Right ventricle myocardium superior (tissue), 1 donor: ENCODE results near the gene ELP4. TPM values are rescaled to one million over a fixed set of nuclear protein-coding genes. Genes with fewer than 3 reads are reported as not detected.
"Not testable (repeated sequence)": the region's sequence is repeated elsewhere in the genome, so short reads cannot be mapped to it uniquely, and the experiment has no call there.

Experiments used
- ATAC-seq: fragments of 200-7000 bp; cut with Tn5 transposase; one replicate; pipeline ENCODE4 v1.9.1; 2020; ENCODE audit warnings: mild to moderate bottlenecking; ENCODE audit not compliant: poor library complexity
- DNase-seq: peaks from one replicate; pipeline ENCODE4 v3.0.0-alpha.2; 2020
- intact Hi-C: fragments of 100-400 bp; cut with DNase I; formaldehyde crosslinking; loops from one replicate; pipeline ENCODE4 v1.11.2; 2022
- total RNA-seq: library from RNA; stranded (reverse); fragmentation: NEBNext Ultra II Directional; extraction: Animal tissue kit (Norgen Biotek cat#: 25700); gene quantifications from one replicate; pipeline ENCODE4 v1.2.1, GENCODE V29; 2021
- donor health status: DM: no; HTN: yes; CAD: no; lungs with severe emphysema.

The ELP4 gene
- total RNA-seq, 1 donor from 2014 or later = 14.7 TPM

DNA sequence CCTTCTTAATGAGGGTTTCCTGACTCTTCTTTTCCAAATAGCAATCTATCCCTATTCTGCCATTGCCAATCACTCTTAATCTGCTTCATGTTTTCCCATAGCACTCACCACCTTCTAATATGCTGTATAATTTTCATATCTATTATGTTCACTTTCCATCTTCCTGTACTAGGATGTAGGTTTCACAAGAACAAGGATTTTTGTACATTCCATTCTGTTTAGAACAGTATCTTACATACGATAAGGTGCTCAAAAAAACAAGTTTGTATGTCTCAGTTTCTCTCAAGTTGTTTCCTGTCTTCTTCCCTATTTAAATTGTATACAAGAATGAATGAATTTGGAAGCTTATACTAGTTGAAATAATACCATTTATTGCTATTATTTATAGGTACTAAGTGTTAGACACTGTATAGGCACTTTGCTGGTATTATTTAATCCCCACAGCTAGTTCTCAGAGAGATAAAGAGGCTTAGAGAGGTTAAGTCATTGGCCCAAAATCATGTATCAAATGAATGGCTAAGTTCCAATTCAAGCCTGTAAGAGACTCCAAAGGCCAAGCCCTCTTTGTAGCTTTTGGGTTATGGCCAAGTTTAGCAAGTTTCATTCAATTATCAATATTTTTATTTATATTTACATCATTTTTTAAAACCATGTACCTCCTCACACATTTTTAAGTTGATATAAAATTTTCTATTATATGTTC lies 166.9 kb downstream of the ELP4 start:
- no peak for ATAC-seq

DNA sequence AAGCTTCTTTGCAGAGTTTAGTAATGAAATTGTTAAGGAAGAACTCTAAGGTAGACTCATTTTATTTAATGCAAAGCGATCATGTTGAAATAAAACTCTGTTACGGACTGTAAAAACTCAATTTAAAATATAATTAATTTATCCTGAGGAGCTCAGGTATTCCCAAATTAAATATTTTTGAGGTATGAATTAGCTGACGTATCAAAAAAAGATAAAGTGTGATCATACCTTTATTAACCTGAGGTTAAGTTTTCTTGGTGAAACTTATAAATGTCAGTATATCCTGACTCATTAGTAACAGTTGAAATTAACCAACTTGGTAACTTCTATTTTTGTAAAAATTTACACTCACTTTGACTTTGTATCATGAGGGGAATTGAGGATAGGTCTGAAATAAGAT lies 171.2 kb downstream of the ELP4 start:
- DNase-seq (no peak), ATAC-seq (no peak)
- intact Hi-C loops = no loop called here

More for the DNA sequence above, 166.9 kb downstream of the ELP4 start:
- intact Hi-C loops = no loop called here
- no peak for DNase-seq

DNA sequence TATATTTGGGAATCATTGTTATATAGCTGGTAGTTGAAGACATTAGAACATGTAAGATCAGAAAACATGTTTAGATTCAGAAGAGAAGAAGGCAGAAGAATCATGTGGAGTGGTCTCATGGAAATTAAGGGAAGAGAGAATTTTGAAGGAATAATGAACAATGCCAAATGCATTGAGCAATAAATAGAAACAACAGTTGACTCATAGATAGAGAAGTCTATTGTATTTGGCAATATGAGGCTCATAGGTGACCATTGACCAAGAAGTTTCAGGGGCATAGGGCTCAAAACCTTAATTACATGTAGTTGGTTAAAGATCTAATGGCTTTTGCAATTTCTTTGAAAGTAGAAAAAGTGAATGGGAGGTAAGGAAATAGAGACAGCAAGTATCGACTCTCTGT lies 177.7 kb downstream of the ELP4 start:
- ATAC-seq = no peak
- DNase-seq = no peak
- intact Hi-C loops = no loop called here

DNA sequence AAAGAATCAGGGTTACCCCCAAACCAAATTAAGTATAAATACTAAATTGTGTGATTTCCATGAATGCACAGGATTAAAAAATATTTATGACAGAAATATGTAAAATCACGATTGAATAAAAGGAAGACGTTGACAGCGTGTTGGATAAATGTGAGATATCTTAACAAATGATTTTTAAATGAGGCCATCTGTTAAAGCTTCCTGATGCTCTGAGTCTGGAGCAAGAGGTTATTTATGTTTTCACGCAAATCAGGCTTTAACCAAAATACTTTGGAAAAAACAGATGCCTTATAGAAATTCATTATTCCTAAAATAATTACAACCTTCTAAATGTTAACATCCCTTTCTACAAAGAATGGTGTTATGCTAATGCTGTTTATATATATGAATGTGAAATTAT lies 178.3 kb downstream of the ELP4 start:
- DNase-seq (no peak), ATAC-seq (no peak)
- intact Hi-C loops = no loop called here

DNA sequence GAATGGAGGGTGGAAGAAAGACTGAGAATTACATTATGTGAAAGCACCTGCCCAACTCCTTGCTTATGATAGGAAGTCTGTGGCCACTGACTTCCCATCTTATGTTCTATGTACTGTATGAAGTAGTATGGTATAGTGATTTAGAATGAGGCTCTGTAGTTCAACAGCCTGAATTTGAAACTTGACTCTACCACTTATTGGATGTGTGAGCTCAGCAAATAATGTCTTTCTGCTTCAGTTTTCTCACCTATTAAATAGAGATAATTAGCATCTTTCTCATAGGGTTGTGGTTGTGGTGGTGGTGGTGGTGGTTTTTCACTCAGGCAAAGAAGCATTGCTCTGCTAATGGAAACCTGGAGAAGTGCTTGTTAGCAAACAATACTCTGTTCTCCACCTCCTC lies 180.0 kb downstream of the ELP4 start:
- no peak for DNase-seq
- ATAC-seq = no peak
- intact Hi-C loops = no loop called here

DNA sequence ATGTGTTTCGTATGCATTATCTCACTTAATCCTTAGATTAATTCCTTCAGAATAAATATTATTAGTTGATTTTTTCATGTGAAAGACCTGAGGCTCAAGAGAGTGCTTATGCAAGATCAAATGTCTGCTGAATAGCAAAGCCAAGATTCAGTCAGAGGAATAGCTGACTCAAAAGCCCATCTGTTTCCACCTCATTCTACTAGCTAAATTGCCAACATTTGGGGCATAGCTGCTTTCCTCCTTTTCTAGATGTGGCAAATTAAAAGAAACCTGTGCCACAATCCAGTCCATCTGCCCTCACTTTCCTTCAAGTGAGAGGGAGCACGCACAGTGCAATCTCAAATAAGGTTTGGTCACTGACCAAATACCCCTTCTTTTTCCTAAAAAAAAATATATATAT lies 180.5 kb downstream of the ELP4 start:
- no peak for ATAC-seq
- no peak for DNase-seq
- intact Hi-C loops = no loop called here

DNA sequence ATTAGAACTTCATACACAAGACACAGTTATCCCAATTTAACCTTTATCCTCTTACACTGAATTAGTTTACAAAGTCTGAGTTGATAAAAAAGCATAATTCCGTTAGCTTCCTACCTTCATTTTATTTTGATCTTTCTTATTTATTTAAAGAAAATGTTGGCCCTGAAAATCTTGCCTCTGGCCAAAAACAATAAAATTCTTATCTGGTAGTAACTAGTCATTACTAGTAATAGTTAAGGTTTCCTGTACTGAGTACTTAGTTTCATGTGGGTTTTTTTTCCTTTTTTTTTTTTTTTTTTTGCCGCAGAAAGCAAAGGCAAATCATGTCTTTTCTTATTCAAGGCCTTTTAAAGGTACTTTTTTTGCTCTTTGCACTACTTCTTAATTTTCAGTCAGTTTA lies 180.9 kb downstream of the ELP4 start:
- intact Hi-C loops = no loop called here
- DNase-seq (no peak), ATAC-seq (no peak)

DNA sequence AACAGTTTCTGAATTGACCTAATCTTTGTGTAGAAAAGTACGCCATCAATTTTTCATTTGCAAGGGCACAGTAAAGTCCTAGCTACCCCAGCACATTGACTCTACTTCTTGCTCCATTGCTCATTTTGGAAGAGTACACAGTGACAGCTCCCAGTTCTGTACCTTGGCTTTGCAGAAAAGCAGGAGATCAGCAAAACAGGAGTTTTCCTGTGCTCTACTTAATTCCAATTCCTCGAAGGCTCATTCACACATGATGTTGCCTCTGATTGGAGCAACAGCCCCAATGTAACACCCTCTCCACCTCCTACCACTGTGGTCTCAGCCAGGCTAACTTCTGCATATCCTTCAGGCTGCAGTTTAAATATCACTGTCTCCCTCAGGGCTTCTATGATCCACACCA lies 182.9 kb downstream of the ELP4 start:
- no peak for DNase-seq
- intact Hi-C loops = no loop called here
- ATAC-seq = no peak

DNA sequence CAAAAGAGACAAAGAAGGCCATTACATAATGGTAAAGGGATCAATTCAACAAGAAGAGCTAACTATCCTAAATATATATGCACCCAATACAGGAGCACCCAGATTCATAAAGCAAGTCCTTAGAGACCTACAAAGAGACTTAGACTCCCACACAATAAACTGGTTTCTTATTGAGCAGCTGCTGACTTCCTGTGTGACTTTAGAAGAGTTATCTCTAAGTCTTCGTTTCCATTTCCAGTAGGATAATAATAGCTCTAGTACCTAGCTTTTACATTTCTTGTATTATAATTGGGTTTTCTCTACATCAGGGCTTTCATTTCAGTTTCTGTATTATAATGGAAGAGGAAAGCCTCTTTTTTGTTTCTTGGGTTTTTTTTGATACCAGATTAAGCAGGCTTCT lies 187.5 kb downstream of the ELP4 start:
- ATAC-seq, intact Hi-C loops, DNase-seq: not testable (repeated sequence)

DNA sequence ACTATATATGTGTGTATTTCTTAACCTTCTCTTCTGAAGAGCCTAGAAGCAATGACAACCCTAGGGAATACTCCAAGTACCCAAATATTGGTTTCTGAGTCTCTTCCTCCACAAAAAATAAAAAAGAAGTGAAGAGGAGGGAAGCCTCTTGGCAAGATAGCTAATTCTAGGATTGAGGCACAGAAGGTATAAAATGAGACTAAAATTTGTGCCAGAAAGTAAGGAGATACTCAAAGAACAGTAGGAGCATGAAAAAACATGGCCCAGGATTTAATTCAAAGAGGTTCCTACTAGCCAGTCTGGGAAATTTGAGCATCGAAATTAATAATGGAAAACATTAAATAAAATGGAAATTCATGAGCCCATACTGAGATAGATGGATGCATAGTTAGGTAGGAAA lies 189.5 kb downstream of the ELP4 start:
- ATAC-seq = no peak
- intact Hi-C loops = no loop called here
- DNase-seq = no peak

DNA sequence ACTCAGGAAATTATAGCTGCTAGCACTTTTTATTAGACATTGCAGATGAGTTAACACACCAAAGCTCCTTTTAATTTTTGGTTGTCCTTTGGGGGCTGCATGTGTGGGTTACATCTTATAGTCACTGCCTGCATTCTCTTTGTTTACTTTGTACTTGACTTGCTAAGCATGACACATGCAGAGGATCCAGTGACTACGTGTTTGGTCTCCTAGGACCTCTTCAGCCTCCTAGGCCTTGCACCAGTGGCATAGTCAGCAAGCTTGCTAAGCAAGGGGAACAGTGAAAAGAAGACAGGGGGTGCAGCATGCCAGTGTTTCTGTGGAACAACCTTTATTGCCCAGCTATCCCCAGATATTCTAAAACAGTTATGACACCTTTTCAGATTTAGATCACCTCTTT lies 193.4 kb downstream of the ELP4 start:
- intact Hi-C loops = no loop called here
- no peak for DNase-seq
- no peak for ATAC-seq

DNA sequence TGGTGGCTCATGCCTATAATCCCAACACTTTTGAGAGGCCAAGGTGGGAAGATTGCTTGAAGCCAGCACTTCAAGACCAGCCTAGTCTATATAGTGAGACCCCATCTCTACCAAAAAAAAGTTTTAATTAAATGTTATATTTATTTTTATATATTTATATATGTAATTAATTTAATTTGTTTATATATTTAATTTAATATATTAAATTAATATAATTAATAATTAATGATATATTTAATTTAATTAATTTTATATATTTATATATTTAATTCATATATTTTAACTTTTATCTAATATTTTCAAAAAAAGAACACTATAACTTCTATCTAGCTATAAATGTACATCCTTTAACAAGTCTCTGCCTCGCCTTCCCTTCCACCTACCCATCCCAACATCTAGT lies 196.8 kb downstream of the ELP4 start:
- no peak for ATAC-seq
- no peak for DNase-seq
- intact Hi-C loops = no loop called here

DNA sequence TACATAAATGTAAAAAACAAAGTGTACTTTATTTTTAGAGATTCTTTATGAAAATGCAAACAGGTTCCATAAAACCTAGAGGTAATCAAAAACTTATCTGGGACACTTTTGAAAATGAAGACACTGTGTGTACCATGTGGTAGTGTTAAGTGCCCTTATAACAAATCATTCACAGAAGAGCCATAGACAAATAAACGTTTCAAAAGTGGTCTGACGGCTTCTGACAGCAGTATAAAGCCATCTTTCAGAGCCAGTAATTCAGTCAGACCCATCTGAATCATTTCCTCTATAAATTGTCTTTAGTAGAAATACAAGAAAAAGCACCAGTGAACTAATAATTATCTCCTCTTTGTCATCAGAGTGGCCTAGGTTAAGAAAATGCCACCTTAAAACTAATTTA lies 201.6 kb downstream of the ELP4 start:
- intact Hi-C loops = no loop called here
- DNase-seq = no peak
- ATAC-seq = no peak

DNA sequence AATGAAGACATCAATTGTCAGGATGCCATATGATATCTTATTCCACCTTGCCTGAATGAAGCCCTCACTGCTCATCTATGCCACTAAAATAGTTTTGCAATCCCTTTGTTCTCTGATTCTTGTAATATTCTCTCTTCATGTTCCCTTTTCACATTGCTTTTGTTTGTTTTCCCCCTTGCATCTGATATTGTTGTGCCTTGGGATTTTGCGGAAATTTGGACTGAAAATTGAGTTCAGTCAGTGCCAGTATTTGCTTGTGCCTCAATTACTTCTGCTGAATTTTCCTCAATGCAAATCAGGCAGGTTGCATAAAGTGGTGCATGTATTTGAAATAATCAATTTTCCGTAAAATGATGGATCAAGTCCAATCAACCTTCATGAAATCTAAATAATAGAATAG lies 203.3 kb downstream of the ELP4 start:
- ATAC-seq (no peak), DNase-seq (no peak)
- intact Hi-C loops = no loop called here

DNA sequence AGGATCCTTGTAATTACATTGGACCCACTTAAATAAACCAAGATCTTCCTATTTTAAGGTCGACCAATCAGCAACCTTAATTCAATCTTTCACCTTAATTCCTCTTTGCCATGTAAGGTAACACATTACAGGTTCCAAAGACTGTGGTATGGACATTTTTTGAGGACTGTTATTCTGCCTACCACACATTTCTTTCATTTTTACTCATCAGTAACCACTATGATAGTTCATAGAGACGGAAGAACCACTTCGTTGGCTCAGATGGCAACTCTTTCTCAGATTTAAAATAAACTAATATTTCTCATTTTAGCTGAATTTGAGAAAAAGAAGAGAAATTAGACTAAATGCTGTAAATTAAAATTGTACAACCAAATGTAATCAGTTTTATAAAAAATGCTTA lies 205.3 kb downstream of the ELP4 start:
- no peak for ATAC-seq
- intact Hi-C loops = no loop called here
- DNase-seq = no peak

DNA sequence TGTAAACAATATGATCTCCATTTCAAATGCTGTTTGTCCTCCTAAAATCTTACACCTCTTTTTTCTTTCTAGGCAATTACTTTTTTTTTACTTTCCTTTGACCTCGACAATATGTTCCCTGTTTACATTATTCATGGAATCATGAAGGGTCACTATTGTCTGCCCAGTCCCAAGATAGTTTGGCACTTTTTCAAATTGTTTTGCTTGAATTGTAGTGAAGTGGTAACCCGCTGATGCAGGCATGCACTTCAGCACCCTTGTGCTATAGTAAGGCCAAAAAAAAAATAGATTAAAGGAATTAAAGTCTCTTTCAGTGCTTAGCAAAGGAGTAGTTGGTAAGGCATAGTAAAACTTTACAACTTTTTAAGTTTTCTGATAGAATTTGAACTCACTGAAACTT lies 210.7 kb downstream of the ELP4 start:
- intact Hi-C loops = no loop called here
- DNase-seq (no peak), ATAC-seq (no peak)

DNA sequence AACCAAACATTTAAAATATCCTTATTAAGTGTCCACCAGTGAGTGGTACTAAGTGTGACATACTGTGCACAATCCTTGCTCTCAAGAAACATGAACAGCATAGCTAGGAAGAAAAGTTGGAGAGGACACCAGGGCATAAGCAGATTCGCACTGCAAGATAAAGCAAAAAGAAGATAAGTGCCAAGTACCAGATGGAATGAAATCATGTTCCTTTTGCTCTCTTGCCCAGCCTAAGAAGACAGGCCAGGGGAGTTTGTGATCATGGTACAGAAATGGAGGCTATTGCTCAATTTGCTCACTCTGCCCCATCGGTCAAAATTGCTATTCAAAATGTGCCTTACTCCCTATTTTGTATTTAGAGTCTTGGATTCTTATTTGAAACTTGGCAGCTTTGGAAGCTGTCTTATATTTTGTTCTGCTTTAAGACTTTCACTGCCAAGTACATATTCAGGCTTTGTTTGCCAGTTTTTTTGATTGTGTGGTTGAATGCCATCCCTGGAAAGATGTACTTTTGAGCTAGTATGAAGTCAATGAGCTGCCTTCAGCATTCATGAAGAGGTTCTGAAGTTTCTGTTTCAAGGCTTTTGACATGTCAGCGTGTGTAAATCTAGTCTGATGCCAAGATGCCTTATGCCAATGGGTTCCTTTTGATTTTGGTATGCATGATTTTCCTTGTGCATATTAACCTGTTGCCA lies 211.3 kb downstream of the ELP4 start:
- intact Hi-C loops = no loop called here
- ATAC-seq (no peak), DNase-seq (no peak)

DNA sequence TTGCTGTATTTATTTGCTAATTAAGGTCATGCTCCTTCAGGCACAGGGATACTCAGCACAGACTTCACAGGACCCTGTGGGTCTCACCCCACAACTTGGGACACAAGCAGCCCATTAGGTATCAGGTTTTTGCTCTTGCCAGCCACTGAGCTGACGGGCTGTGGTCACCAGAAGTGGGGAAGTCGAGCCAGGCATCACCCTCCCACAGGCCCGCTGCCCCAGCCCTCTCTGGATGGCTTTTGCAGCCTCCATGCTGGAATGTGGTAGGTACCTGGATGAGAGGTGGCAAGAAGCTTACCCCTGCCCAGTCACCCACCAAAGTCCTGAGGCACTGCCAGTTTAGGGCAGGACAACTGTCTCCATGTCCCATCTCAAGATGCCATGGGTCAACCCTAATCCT lies 213.2 kb downstream of the ELP4 start:
- ATAC-seq (no peak), DNase-seq (no peak)
- intact Hi-C loops = no loop called here

DNA sequence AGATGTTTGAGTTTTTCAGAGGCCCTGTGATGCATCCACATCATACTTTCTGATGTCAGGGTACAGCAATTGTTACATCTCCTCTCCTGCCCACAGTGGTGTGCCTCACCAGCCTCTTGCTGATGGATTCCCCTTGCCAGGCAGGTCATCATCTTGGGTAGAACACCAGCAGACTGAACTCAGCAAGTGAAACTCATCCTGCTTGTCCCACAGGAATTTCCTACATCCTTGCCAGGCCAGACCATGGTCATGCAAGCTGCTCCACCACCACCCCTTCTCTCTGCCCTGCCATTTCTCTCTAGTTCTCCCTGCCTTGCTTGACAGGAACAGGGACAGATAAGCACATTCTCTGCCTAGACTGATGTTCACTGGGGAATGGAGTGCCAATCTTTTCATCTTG lies 215.6 kb downstream of the ELP4 start:
- intact Hi-C loops = no loop called here
- no peak for ATAC-seq

DNA sequence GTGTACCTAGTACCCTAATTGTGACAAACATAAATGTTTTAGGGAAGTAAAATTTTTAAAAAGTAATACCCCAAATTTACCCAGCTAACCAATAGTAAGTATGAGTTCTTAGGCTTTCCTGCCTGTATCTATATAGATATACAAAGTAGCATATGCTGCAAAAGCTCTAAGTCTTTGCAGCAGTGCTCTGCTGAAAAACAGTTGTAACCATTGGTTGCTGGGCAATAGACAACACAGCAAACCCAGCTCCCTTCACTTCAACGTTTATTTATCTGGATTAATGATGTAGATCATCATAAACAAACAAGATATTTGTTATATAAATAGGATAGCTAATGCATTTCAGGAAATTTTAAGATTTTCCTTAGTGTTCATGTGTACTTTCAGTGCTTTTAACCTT lies 218.9 kb downstream of the ELP4 start:
- no peak for DNase-seq
- ATAC-seq = no peak
- intact Hi-C loops = no loop called here

More for the DNA sequence above, 215.6 kb downstream of the ELP4 start:
- no peak for DNase-seq

DNA sequence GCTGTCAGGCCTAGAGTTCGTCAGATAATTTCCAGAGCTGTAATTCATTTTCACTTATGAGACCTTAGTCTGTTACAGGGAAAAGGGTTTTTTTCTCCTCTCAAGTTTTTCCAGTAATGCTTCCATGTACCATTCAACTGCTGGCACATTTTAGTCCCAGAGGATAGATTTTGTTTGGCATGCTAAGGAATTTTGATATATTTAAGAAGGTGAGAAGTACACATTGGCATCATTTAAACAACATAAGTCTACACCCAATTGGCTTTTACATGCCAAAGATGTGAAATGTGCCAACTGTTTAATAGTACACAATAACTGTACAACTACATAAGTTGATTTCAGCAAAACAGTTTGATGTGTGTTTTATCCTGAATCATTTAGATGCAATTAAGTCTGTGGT lies 230.6 kb downstream of the ELP4 start:
- DNase-seq = no peak
- ATAC-seq = no peak
- intact Hi-C loops = no loop called here
